ENCODE results near the gene IDH3G.

DNA sequence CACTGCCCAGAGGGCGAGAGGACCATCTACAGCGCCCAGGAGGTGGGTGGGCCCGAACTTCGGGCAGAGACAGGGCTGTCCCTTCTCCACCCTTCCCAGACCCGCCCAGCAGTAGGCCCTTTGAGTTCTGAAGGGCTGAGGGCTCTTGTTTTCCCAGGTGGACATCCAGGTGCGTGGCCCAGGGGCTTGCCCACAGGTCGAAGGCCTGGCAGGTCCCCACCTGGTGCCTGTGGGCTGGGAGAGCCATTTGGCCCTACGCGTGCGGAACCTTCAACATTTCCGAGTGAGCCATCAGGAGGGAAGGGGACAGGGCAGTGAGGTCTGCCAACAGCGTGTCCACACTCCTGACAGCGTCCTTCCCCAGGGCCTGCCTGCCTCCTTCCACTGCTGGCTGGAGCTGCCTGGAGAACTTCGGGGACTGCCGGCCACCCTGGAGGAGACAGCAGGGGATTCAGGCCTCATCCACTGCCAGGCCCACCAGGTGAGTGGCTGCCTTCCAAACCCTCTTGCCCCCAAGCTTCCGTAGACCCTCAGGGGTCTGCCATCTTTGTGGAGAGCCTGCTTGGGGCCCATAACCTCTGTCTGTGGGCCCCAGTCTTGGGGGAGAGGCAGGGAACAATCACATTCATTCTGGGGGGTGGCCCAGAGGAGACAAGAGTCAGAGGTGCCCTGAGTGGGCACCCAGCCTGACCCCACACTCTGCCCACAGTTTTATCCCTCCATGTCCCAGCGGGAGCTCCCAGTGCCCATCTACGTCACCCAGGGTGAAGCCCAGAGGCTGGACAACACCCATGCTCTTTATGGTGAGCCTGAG, 23.4 kb downstream of the IDH3G start:
- TF ChIP-seq, protein P1, sequence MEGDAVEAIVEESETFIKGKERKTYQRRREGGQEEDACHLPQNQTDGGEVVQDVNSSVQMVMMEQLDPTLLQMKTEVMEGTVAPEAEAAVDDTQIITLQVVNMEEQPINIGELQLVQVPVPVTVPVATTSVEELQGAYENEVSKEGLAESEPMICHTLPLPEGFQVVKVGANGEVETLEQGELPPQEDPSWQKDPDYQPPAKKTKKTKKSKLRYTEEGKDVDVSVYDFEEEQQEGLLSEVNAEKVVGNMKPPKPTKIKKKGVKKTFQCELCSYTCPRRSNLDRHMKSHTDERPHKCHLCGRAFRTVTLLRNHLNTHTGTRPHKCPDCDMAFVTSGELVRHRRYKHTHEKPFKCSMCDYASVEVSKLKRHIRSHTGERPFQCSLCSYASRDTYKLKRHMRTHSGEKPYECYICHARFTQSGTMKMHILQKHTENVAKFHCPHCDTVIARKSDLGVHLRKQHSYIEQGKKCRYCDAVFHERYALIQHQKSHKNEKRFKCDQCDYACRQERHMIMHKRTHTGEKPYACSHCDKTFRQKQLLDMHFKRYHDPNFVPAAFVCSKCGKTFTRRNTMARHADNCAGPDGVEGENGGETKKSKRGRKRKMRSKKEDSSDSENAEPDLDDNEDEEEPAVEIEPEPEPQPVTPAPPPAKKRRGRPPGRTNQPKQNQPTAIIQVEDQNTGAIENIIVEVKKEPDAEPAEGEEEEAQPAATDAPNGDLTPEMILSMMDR (IDR thresholded peaks at IDR 0.05) = no peak
- no peak for TF ChIP-seq POLR2A (IDR thresholded peaks at IDR 0.05)
- TF ChIP-seq POLR2AphosphoS5 (IDR thresholded peaks at IDR 0.05) = no peak
